Testis (tissue), 3 donors: Measurements from ENCODE around the gene CYP24A1. TPM values are rescaled to one million over a fixed set of nuclear protein-coding genes. Genes with fewer than 3 reads are reported as not detected.
"Not testable (repeated sequence)": the region's sequence is repeated elsewhere in the genome, so short reads cannot be mapped to it uniquely, and the experiment has no call there.

Experiments used
- DNase-seq: peaks from one replicate; pipeline ENCODE4 v3.0.0-alpha.2; 2019
- H3K27ac ChIP-seq, 2 donors: fragments of 200-600 bp; sonication (generic); one replicate each; pipeline ENCODE4 v1.5.1; 2019
- H3K27me3 ChIP-seq: fragments of 200-600 bp; sonication (generic); one replicate; pipeline ENCODE4 v1.5.1; 2019
- H3K36me3 ChIP-seq: fragments of 200-600 bp; sonication (generic); one replicate; pipeline ENCODE4 v1.5.1; 2017; ENCODE audit warnings: low read depth; ENCODE audit errors: missing control alignments
- H3K4me1 ChIP-seq: fragments of 200-600 bp; sonication (generic); one replicate; pipeline ENCODE4 v1.5.1; 2019
- H3K4me3 ChIP-seq, 2 donors: fragments of 200-600 bp; sonication (generic); one replicate each; pipeline ENCODE4 v1.5.1; 2017 to 2019
- H3K9me3 ChIP-seq: fragments of 200-600 bp; sonication (generic); one replicate; pipeline ENCODE4 v1.5.1; 2017
- CTCF ChIP-seq, 3 experiments: fragments of 450-650 bp in 2 of 3; fragments of 200-600 bp in 1 of 3; sonication (generic) in 1 of 3; IDR thresholded peaks; one replicate each; pipeline ENCODE4 v1.5.1; 2016 to 2019; ENCODE audit warnings: antibody characterized with exemption in 3 of 3, mild to moderate bottlenecking in 2 of 3, moderate library complexity in 1 of 3
- POLR2A ChIP-seq: fragments of 450-650 bp; IDR thresholded peaks from one replicate; pipeline ENCODE4 v1.6.1; 2017; ENCODE audit warnings: antibody characterized with exemption, mild to moderate bottlenecking, moderate library complexity
- WGBS, 2 donors: methylation state at CpG; one replicate each; pipeline ENCODE4 v1.1.5; 2018; 5-methylcytosine and 5-hydroxymethylcytosine counted together
- intact Hi-C: fragments of 100-400 bp; cut with DNase I; formaldehyde crosslinking; loops from one replicate; pipeline ENCODE4 v1.15.1; 2023; ENCODE audit warnings: low total_unique reads
- polyA plus RNA-seq: library from polyadenylated mRNA; stranded (reverse); fragments of 350-450 nt; fragmentation: Illumina TruSeq; extraction: RNeasy Lipid Tissue Mini Kit (QIAGEN cat#74804); gene quantifications from one replicate; pipeline ENCODE4 v1.2.3, GENCODE V29; 2014; ENCODE audit warnings: low read depth, low replicate concordance; ENCODE audit not compliant: insufficient read depth
- total RNA-seq, 2 donors: library from RNA; depleted of rRNA; stranded (reverse); fragments of >200 nt; gene quantifications; one replicate each; pipeline ENCODE4 v1.2.3, GENCODE V29; 2016

Gene CYP24A1
- total and polyA plus RNA-seq, 3 donors from 2014 or later, result 0.43 to 0.94 TPM; not detected in 1

- Histone ChIP-seq H3K27me3 (no peaks in the 10 kb centered on the region), H3K36me3 (no peaks in the 10 kb centered on the region), H3K27ac (no peak overlapping the region), H3K9me3 (no peaks in the 10 kb centered on the region), H3K4me3 (no peak overlapping the region), H3K4me1 (no peaks in the 10 kb centered on the region)
- TF ChIP-seq CTCF (IDR thresholded peaks at IDR 0.05) (no peak), POLR2A (no peak)
- DNase-seq, result no peak
- WGBS, 2 donors, result 85% methylated on average over 8 of the region's 8 CpGs
- intact Hi-C loops, result no loop called here
Measured at GRCh38 chr20:54131675-54132611, 41.8 kb downstream of the CYP24A1 start.

GRCh38 chr20:54131125-54131524 is 42.7 kb downstream of the CYP24A1 start:
- H3K27ac ChIP-seq, H3K36me3 ChIP-seq, intact Hi-C loops, H3K4me1 ChIP-seq, DNase-seq, H3K4me3 ChIP-seq, H3K9me3 ChIP-seq, H3K27me3 ChIP-seq: not testable (repeated sequence)
- WGBS, 2 donors, result 96 to 99% methylated on average over 4 of the region's 4 CpGs

GRCh38 chr20:54129350-54129749 is 44.4 kb downstream of the CYP24A1 start:
- intact Hi-C loops, result no loop called here
- H3K4me3 ChIP-seq, result no peak overlapping the region
- no peaks in the 10 kb centered on the region for H3K27me3 ChIP-seq
- H3K27ac ChIP-seq, result no peak overlapping the region
- no peaks in the 10 kb centered on the region for H3K4me1 ChIP-seq
- H3K9me3 ChIP-seq, result no peaks in the 10 kb centered on the region
- no peak for TF ChIP-seq CTCF (IDR thresholded peaks at IDR 0.05)
- no peak for TF ChIP-seq POLR2A
- no peak for DNase-seq
- WGBS, 2 donors, result 92 to 94% methylated on average over 3 of the region's 3 CpGs
- H3K36me3 ChIP-seq, result no peaks in the 10 kb centered on the region

DNA sequence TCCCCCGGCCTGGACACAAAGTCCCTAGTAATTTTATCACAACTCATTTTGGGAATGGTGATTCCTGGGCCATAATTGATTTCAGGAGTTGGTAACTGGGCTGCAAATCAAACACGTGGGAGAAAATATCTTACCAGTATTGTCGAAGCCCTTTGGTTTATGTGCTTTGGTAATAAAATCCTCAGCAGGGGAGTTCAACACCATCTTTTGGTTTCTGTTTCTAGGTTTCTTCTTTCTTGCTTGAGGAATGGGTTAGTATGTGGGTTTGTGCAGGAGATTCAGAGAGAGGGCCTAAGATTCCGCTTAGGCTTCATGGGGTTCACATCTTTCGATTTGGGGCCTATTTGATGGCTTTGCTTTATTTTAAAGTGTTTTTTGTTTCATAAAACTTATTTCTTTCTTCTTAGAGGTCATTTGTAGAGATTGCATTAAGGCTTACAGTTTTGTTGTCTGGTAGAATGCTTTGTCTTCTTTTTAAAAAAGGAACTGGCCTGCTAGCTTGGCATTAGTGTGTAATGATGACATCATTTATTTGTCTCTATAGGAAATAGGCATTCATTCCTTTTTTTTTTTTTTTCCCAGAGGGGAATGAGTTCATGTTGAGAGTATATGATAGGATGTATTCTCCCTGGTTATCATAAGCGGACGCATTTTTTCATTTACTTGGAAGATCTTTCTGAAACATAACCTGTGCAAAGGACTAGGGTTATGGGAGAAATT is 45.8 kb downstream of the CYP24A1 start:
- Histone ChIP-seq H3K9me3 (no peaks in the 10 kb centered on the region), H3K27me3 (no peaks in the 10 kb centered on the region), H3K27ac (no peak overlapping the region), H3K36me3 (no peaks in the 10 kb centered on the region), H3K4me1 (no peaks in the 10 kb centered on the region), H3K4me3 (no peak overlapping the region)
- intact Hi-C loops, result no loop called here
- WGBS, 2 donors, result 76 to 87% methylated on average over 7 of the region's 7 CpGs
- TF ChIP-seq CTCF (IDR thresholded peaks at IDR 0.05) (no peak), POLR2A (no peak)
- DNase-seq, result no peak

- TF ChIP-seq POLR2A (no peak), CTCF (IDR thresholded peaks at IDR 0.05) (no peak)
- no peaks in the 10 kb centered on the region for H3K27me3 ChIP-seq
- H3K4me1 ChIP-seq, result no peaks in the 10 kb centered on the region
- DNase-seq, result no peak
- intact Hi-C loops, result no loop called here
- H3K9me3 ChIP-seq, result no peaks in the 10 kb centered on the region
- no peak overlapping the region for H3K27ac ChIP-seq
- H3K36me3 ChIP-seq, result no peaks in the 10 kb centered on the region
- no peak overlapping the region for H3K4me3 ChIP-seq
- WGBS, 2 donors, result 50 to 60% methylated on average over 3 of the region's 3 CpGs
Measured at GRCh38 chr20:54126806-54127655, 46.8 kb downstream of the CYP24A1 start.

- whole genome bisulfite sequencing, 2 donors, result 96 to 97% methylated on average over 11 to 12 of the region's 12 CpGs
- intact Hi-C loops, H3K27ac ChIP-seq, H3K36me3 ChIP-seq, H3K27me3 ChIP-seq, H3K4me1 ChIP-seq, DNase-seq, H3K9me3 ChIP-seq, H3K4me3 ChIP-seq: not testable (repeated sequence)
Measured at GRCh38 chr20:54126328-54126727, 47.5 kb downstream of the CYP24A1 start.
